Peyer's patch (tissue), 4 donors: Measurements from ENCODE around the gene UBA3. TPM values are rescaled to one million over a fixed set of nuclear protein-coding genes. Genes with fewer than 3 reads are reported as not detected.

Experiments
- DNase-seq, 3 donors: peaks; one replicate each; pipeline ENCODE4 v3.0.0-alpha.2; 2017 to 2019
- H3K27ac ChIP-seq, 4 donors: fragments of 200-600 bp; sonication (generic); one replicate each; pipeline ENCODE4 v1.5.1; 2016 to 2019
- H3K27me3 ChIP-seq, 2 donors: fragments of 200-600 bp; sonication (generic); one replicate each; pipeline ENCODE4 v1.5.1; 2019
- H3K36me3 ChIP-seq, 3 donors: fragments of 200-600 bp; sonication (generic); one replicate each; pipeline ENCODE4 v1.5.1; 2016 to 2019
- H3K4me1 ChIP-seq, 4 donors: fragments of 200-600 bp; sonication (generic); one replicate each; pipeline ENCODE4 v1.5.1; 2016 to 2019
- H3K4me3 ChIP-seq, 4 donors: fragments of 200-600 bp; sonication (generic); 1 replicate in 3 of 4; 2 replicates in 1 of 4; pipeline ENCODE4 v1.5.1; 2016 to 2019; ENCODE audit warnings: mild to moderate bottlenecking in 1 of 4
- H3K9me3 ChIP-seq, 4 donors: fragments of 200-600 bp; sonication (generic); one replicate each; pipeline ENCODE4 v1.5.1; 2016 to 2019; ENCODE audit warnings: mild to moderate bottlenecking in 1 of 4
- POLR2A ChIP-seq, 2 donors: fragments of 450-650 bp; IDR thresholded peaks; one replicate each; pipeline ENCODE4 v1.5.1; 2017; ENCODE audit warnings: antibody characterized with exemption in 2 of 2, mild to moderate bottlenecking in 2 of 2, moderate library complexity in 2 of 2
- total RNA-seq, 4 donors: library from RNA; depleted of rRNA; stranded (reverse); fragments of >200 nt; gene quantifications; one replicate each; pipeline ENCODE4 v1.1.0, GENCODE V29; 2016
- TF ChIP-seq, protein P1 (sequence below), 6 experiments: fragments of 450-650 bp in 4 of 6; fragments of 200-600 bp in 2 of 6; sonication (generic) in 1 of 6; IDR thresholded peaks; one replicate each; pipeline ENCODE4 v1.5.1; 2017 to 2019; ENCODE audit warnings: antibody characterized with exemption in 6 of 6, mild to moderate bottlenecking in 3 of 6, moderate library complexity in 1 of 6

UBA3 gene
- total RNA-seq, 4 donors from 2014 or later: 28.9 to 64.5 (median 59.8) TPM

DNA sequence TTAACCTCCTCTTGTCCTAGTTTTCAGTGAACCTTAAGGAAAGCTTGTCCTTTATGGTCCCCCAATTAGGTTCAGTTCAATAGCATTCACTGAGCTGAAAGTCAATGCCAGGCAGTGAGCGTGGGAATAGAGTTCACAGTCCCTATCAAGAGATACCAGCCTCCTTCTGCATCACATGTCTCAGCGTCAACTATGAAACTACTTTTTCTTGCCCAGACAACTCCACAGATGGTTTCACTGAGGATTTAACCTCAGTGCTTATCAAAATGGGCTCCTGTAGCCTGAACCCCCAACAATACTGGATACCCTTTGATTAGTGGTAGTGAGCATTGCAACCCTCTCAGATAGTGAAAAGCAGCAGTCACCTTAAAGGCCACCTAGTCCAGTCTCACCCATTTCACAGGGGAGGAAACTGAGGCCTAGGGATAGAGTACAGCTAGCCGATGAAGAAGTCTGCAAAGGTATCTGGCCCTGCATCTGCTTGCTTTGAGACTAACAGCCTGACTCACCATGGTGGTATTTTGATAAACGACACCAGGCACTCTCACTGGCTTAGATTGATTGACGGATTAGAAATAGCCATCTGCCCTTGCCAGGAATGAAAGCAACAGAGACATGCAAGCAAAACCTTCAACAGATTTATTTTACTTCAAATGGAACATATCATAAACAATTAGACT is 1.6 kb upstream of the UBA3 start:
- Histone ChIP-seq H3K4me3 (no peak overlapping the region), H3K9me3 (no peaks in the 10 kb centered on the region), H3K36me3 (no peaks in the 10 kb centered on the region), H3K27ac (peak overlapping the region; percentile 17 to 91 (median 70)), H3K27me3 (no peaks in the 10 kb centered on the region), H3K4me1 (peaks cover 0 to 61% (median 19%) of the 10 kb centered on the region in 4 donors)
- no peak for DNase-seq
- no peak for TF ChIP-seq POLR2A (IDR thresholded peaks at IDR 0.05)
- TF ChIP-seq, protein P1, sequence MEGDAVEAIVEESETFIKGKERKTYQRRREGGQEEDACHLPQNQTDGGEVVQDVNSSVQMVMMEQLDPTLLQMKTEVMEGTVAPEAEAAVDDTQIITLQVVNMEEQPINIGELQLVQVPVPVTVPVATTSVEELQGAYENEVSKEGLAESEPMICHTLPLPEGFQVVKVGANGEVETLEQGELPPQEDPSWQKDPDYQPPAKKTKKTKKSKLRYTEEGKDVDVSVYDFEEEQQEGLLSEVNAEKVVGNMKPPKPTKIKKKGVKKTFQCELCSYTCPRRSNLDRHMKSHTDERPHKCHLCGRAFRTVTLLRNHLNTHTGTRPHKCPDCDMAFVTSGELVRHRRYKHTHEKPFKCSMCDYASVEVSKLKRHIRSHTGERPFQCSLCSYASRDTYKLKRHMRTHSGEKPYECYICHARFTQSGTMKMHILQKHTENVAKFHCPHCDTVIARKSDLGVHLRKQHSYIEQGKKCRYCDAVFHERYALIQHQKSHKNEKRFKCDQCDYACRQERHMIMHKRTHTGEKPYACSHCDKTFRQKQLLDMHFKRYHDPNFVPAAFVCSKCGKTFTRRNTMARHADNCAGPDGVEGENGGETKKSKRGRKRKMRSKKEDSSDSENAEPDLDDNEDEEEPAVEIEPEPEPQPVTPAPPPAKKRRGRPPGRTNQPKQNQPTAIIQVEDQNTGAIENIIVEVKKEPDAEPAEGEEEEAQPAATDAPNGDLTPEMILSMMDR (IDR thresholded peaks at IDR 0.05): no peak

DNA sequence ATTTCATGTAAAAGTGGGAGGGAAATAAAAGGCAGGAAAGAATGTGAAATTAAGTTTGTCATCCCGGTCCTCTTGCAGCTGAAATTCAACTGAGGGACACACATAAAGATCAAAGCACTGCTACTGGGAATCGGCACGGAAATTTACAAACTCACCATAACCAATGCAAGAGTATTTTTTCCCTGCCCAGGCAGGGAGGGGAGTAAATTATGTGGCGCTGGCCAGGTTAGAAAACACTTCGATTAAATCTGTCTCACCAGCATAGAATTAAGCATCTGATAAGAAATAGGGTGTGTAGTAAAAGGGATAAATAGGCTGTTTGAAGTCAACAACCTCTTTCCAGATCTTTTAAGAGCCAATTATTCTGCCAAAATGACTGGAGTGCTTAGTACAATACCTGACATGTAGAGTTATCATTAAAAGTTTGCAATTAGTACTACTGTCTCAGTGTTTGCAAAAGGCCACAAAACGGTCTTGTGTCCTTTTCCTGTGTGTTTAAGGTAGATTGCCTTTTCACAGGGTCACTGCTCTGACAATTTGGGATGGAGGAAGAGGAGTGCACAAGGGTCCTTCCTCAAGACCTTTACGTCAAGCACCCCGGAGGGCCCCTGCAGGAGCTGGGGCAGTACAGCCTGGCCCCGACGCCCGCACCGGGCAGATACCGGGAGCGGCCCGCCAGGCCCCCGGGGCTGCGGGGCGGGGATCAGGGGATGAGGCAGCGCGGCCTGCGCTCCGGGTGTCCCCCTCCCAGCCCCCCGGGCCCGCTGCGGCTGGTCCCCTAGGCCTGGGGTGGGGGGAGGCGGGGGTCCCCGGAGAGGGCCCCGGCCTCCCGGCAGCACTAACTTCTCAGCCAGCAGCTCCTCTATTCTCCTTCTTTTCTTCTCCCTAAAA is 651 bp downstream of the UBA3 start:
- H3K9me3 ChIP-seq: no peaks in the 10 kb centered on the region
- peaks cover 0 to 60% (median 19%) of the 10 kb centered on the region in 4 donors for H3K4me1 ChIP-seq
- peak overlapping the region; percentile 84 to 91 (median 88) for H3K27ac ChIP-seq
- H3K36me3 ChIP-seq: peaks cover 0 to 12% (median 0%) of the 10 kb centered on the region in 3 donors
- peak in 1 of 3 donors; percentile 63 for DNase-seq
- TF ChIP-seq POLR2A (IDR thresholded peaks at IDR 0.05): no peak
- H3K4me3 ChIP-seq: peak overlapping the region; percentile 79 to 91 (median 86)
- H3K27me3 ChIP-seq: no peaks in the 10 kb centered on the region

DNA sequence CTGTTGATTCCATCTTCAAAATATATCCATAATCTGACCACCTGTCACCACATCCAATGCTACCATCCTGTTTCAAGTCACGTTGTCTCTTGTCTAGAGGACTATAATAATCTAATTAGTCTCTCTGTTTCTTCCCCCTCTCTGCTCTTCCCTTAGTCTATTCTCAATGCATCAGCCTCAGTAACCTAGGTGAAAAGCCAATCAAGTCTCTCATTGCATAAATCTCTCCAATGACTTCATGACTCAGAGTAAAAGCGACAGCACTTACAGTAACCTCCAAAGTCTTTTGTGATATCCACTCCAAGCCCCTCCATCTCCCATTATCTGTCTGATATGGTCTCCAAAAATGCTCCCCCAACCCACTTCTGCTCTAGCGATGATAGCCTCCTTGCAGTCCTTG is 7.2 kb downstream of the UBA3 start:
- no peak for DNase-seq
- Histone ChIP-seq H3K4me3 (no peak overlapping the region), H3K4me1 (peaks cover 0 to 3% (median 0%) of the 10 kb centered on the region in 4 donors), H3K27ac (no peak overlapping the region), H3K27me3 (no peaks in the 10 kb centered on the region), H3K9me3 (no peaks in the 10 kb centered on the region), H3K36me3 (peaks cover 0 to 47% (median 0%) of the 10 kb centered on the region in 3 donors)
- TF ChIP-seq POLR2A (IDR thresholded peaks at IDR 0.05): no peak
- TF ChIP-seq, protein P1 (IDR thresholded peaks at IDR 0.05): no peak

DNA sequence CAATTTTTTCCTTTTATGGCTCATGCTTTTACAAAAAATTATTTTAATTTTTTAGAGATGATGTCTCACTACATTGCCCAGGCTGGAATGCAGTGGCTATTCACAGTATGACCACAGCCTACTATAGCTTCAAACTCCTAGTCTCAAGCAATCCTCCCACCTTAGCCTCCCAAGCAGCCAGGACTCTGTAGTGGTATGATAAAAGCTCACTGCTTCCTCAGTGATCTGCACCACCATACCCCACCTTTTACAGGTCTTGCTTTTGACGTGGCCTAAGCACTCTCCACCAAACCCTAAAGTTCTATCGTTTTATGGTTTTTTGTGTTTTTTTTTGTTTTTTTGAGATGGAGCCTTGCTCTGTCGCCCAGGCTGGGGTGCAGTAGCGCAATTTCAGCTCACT is 14.0 kb downstream of the UBA3 start:
- Histone ChIP-seq H3K4me1 (peaks cover 0 to 4% (median 0%) of the 10 kb centered on the region in 4 donors), H3K4me3 (no peak overlapping the region), H3K9me3 (no peaks in the 10 kb centered on the region), H3K27me3 (no peaks in the 10 kb centered on the region), H3K27ac (no peak overlapping the region), H3K36me3 (peaks cover 0 to 35% (median 0%) of the 10 kb centered on the region in 3 donors)
- TF ChIP-seq, protein P1 (IDR thresholded peaks at IDR 0.05): no peak
- no peak for TF ChIP-seq POLR2A (IDR thresholded peaks at IDR 0.05)
- DNase-seq: no peak

DNA sequence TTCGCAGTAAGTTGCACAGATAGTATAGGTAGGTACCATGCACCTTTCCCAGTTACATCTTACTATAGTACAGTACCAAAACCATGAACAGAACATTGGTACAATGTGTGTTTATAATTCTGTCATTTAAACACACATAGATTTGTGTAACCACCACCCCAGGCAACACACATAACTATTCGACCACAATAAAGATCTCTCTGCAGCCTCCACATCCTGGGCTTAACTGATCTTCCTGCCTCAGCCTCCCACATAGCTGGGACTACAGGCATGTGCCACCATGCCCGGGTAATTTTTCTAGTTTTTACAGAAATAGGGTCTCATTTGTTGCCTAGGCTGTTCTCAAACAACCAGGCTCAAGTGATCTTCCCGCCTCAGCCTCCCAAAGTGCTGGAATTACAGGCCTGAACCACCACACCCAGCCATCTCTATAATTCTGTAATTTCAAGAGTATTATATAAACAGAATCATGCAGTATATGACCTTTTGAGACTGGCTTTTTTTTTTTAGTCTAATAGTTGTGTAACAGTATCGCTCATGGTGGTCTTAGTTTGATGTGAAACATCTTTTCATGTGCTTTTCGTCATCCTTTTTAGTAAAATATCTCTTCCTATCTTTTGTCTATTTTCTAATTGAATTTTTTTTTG is 14.7 kb downstream of the UBA3 start:
- Histone ChIP-seq H3K9me3 (no peaks in the 10 kb centered on the region), H3K4me3 (no peak overlapping the region), H3K27me3 (no peaks in the 10 kb centered on the region), H3K36me3 (peaks cover 0 to 35% (median 0%) of the 10 kb centered on the region in 3 donors), H3K27ac (no peak overlapping the region), H3K4me1 (peaks cover 0 to 4% (median 0%) of the 10 kb centered on the region in 4 donors)
- no peak for TF ChIP-seq POLR2A (IDR thresholded peaks at IDR 0.05)
- TF ChIP-seq, protein P1 (IDR thresholded peaks at IDR 0.05): no peak
- no peak for DNase-seq
